HUES48 (cell line): Measurements from ENCODE around the gene N4BP3.
"Not testable (repeated sequence)": the region's sequence is repeated elsewhere in the genome, so short reads cannot be mapped to it uniquely, and the experiment has no call there.

ENCODE experiments used
- H3K27ac ChIP-seq: one replicate; pipeline ENCODE4 v1.7.0; 2013; ENCODE audit warnings: low read depth, low read length, inconsistent platforms
- H3K27me3 ChIP-seq: 2 replicates; pipeline ENCODE4 v1.6.1; 2013; ENCODE audit warnings: mild to moderate bottlenecking, low read length; ENCODE audit not compliant: control insufficient read depth, insufficient read depth
- H3K36me3 ChIP-seq: 2 replicates; pipeline ENCODE4 v1.6.1; 2013; ENCODE audit warnings: low read length; ENCODE audit not compliant: control insufficient read depth, insufficient read depth
- H3K4me1 ChIP-seq: 2 replicates; pipeline ENCODE4 v1.6.1; 2013; ENCODE audit warnings: mild to moderate bottlenecking, low read length; ENCODE audit not compliant: control insufficient read depth, insufficient read depth
- H3K4me3 ChIP-seq: 2 replicates; pipeline ENCODE4 v1.5.1; 2013; ENCODE audit warnings: mild to moderate bottlenecking, low read depth, low read length
- H3K9ac ChIP-seq: 2 replicates; pipeline ENCODE4 v1.6.1; 2013; ENCODE audit warnings: mild to moderate bottlenecking, low read depth, low read length, moderate library complexity
- H3K9me3 ChIP-seq: 2 replicates; pipeline ENCODE4 v1.6.1; 2013; ENCODE audit warnings: low read length; ENCODE audit not compliant: control insufficient read depth, insufficient read depth

N4BP3 gene

GRCh38 chr5:178123094-178123965 is 10.0 kb downstream of the N4BP3 start:
- no peak overlapping the region for H3K4me3 ChIP-seq
- H3K9ac ChIP-seq, result no peak overlapping the region
- H3K27me3 ChIP-seq, result no peaks in the 10 kb centered on the region
- H3K36me3 ChIP-seq, result peaks cover 46% of the 10 kb centered on the region
- peaks cover 30% of the 10 kb centered on the region for H3K4me1 ChIP-seq
- H3K9me3 ChIP-seq, result no peaks in the 10 kb centered on the region
- H3K27ac ChIP-seq, result no peak overlapping the region

GRCh38 chr5:178123966-178124925 is 10.9 kb downstream of the N4BP3 start:
- Histone ChIP-seq H3K4me3 (no peak overlapping the region), H3K9ac (no peak overlapping the region), H3K36me3 (peaks cover 44% of the 10 kb centered on the region), H3K4me1 (peaks cover 33% of the 10 kb centered on the region), H3K27me3 (no peaks in the 10 kb centered on the region), H3K9me3 (no peaks in the 10 kb centered on the region), H3K27ac (peak overlapping the region; percentile 97)

GRCh38 chr5:178125253-178125906 is 12.0 kb downstream of the N4BP3 start:
- H3K27me3 ChIP-seq, result no peaks in the 10 kb centered on the region
- no peaks in the 10 kb centered on the region for H3K9me3 ChIP-seq
- H3K9ac ChIP-seq, result 0 out of 2 replicates have a peak overlapping the region, but pooled peaks have one; percentile 11
- H3K36me3 ChIP-seq, result peaks cover 33% of the 10 kb centered on the region
- peak overlapping the region; percentile 97 for H3K27ac ChIP-seq
- peaks cover 33% of the 10 kb centered on the region for H3K4me1 ChIP-seq
- H3K4me3 ChIP-seq, result no peak overlapping the region

- Histone ChIP-seq H3K27me3 (no peaks in the 10 kb centered on the region), H3K9ac (peak overlapping the region; percentile 48; the same call in 1 of the 2 replicates), H3K9me3 (no peaks in the 10 kb centered on the region), H3K4me1 (peaks cover 33% of the 10 kb centered on the region), H3K36me3 (peaks cover 25% of the 10 kb centered on the region), H3K27ac (peak overlapping the region; percentile 97), H3K4me3 (no peak overlapping the region)
These were observed 13.2 kb downstream of the N4BP3 start for GRCh38 chr5:178126556-178126955.

- Histone ChIP-seq H3K9ac (peak overlapping the region; percentile 48), H3K27ac (peak overlapping the region; percentile 97), H3K36me3 (peaks cover 16% of the 10 kb centered on the region), H3K4me1 (peaks cover 31% of the 10 kb centered on the region)
- not testable (repeated sequence) for H3K4me3 ChIP-seq, H3K27me3 ChIP-seq, H3K9me3 ChIP-seq
These were observed 14.1 kb downstream of the N4BP3 start for GRCh38 chr5:178127300-178128009.

GRCh38 chr5:178129296-178129695 is 16.0 kb downstream of the N4BP3 start:
- H3K27me3 ChIP-seq, result no peaks in the 10 kb centered on the region
- no peak overlapping the region for H3K27ac ChIP-seq
- peaks cover 24% of the 10 kb centered on the region for H3K4me1 ChIP-seq
- no peaks in the 10 kb centered on the region for H3K9me3 ChIP-seq
- H3K36me3 ChIP-seq, result peaks cover 5% of the 10 kb centered on the region
- H3K4me3 ChIP-seq, result no peak overlapping the region
- H3K9ac ChIP-seq, result no peak overlapping the region

- Histone ChIP-seq H3K27ac (peak overlapping the region; percentile 99), H3K9ac (peak overlapping the region; percentile 91), H3K4me1 (peaks cover 15% of the 10 kb centered on the region), H3K36me3 (peaks cover 13% of the 10 kb centered on the region), H3K4me3 (peak overlapping the region; percentile 85)
- H3K9me3 ChIP-seq, H3K27me3 ChIP-seq: not testable (repeated sequence)
These were observed 16.9 kb downstream of the N4BP3 start for GRCh38 chr5:178130234-178130575.

- Histone ChIP-seq H3K4me1 (peaks cover 11% of the 10 kb centered on the region), H3K27me3 (no peaks in the 10 kb centered on the region), H3K27ac (peak within 1 kb of the TSS; percentile 99), H3K9ac (peak within 1 kb of the TSS; percentile 91), H3K36me3 (peaks cover 19% of the 10 kb centered on the region), H3K4me3 (peak within 1 kb of the TSS; percentile 85), H3K9me3 (no peaks in the 10 kb centered on the region)
These were observed 17.5 kb downstream of the N4BP3 start, which contains the start of gene RMND5B for GRCh38 chr5:178130576-178131445. Gene RMND5B (plus strand): TSS chr5:178131014. CDS start chr5:178138120, 7,106 bp downstream.

- Histone ChIP-seq H3K36me3 (peaks cover 26% of the 10 kb centered on the region), H3K4me1 (peaks cover 11% of the 10 kb centered on the region), H3K9me3 (no peaks in the 10 kb centered on the region), H3K27me3 (no peaks in the 10 kb centered on the region), H3K27ac (peak overlapping the region; percentile 99), H3K9ac (peak overlapping the region; percentile 91), H3K4me3 (peak overlapping the region; percentile 85)
These were observed 18.2 kb downstream of the N4BP3 start for GRCh38 chr5:178131446-178131996.
